Neuron (in vitro differentiated cells): ENCODE results near the gene FCER2.

Source experiments
- H2AFZ ChIP-seq: one replicate; pipeline ENCODE4 v1.6.1; 2013; ENCODE audit warnings: low read depth, mild to moderate bottlenecking, inconsistent platforms, low read length, moderate library complexity
- H3K27me3 ChIP-seq: one replicate; pipeline ENCODE4 v1.6.1; 2013; ENCODE audit warnings: low read length; ENCODE audit not compliant: insufficient read depth
- H3K36me3 ChIP-seq: one replicate; pipeline ENCODE4 v1.6.1; 2013; ENCODE audit warnings: low read length; ENCODE audit not compliant: insufficient read depth
- H3K4me1 ChIP-seq: one replicate; pipeline ENCODE4 v1.6.1; 2013; ENCODE audit warnings: low read length; ENCODE audit not compliant: insufficient read depth
- H3K4me3 ChIP-seq: 2 replicates; pipeline ENCODE4 v1.5.1; 2013; ENCODE audit warnings: mild to moderate bottlenecking, low read length, moderate library complexity
- H3K9me3 ChIP-seq: one replicate; pipeline ENCODE4 v1.6.1; 2013; ENCODE audit warnings: low read length

The FCER2 gene

GRCh38 chr19:7729211-7729610 is 27.3 kb upstream of the FCER2 start:
- no peak overlapping the region for H2AFZ ChIP-seq
- peaks cover 57% of the 10 kb centered on the region for H3K27me3 ChIP-seq
- H3K36me3 ChIP-seq: no peaks in the 10 kb centered on the region
- H3K4me1 ChIP-seq: no peaks in the 10 kb centered on the region
- no peaks in the 10 kb centered on the region for H3K9me3 ChIP-seq
- no peak overlapping the region for H3K4me3 ChIP-seq

- no peak overlapping the region for H3K4me3 ChIP-seq
- H2AFZ ChIP-seq: no peak overlapping the region
- H3K36me3 ChIP-seq: no peaks in the 10 kb centered on the region
- H3K27me3 ChIP-seq: peaks cover 42% of the 10 kb centered on the region
- no peaks in the 10 kb centered on the region for H3K9me3 ChIP-seq
- no peaks in the 10 kb centered on the region for H3K4me1 ChIP-seq
Measured at GRCh38 chr19:7725791-7726190, 23.9 kb upstream of the FCER2 start.

DNA sequence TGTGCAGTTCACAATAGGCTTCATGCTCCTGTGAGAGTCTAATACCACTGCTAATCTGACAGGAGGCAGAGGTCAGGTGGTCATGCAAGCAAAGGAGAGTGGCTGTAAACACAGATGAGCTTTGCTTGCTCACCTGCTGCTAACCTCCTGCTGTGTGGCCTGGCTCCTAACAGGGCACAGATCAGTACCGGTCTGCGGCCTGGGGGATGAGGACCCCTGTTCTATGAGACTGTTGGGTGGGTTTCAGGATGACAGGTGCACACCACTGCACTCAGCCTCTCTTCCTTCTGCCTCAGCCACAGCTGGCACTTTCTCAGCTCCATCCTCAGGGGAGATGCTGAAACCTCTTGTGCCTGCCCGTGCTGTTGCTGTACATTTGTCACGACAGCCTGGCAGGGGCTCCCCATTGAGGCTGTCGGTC is 20.3 kb upstream of the FCER2 start:
- Histone ChIP-seq H3K4me3 (no peak overlapping the region), H3K36me3 (no peaks in the 10 kb centered on the region), H3K4me1 (no peaks in the 10 kb centered on the region), H3K9me3 (no peaks in the 10 kb centered on the region), H2AFZ (no peak overlapping the region), H3K27me3 (peaks cover 7% of the 10 kb centered on the region)

GRCh38 chr19:7720351-7720750 is 18.4 kb upstream of the FCER2 start:
- no peak overlapping the region for H3K4me3 ChIP-seq
- H2AFZ ChIP-seq: no peak overlapping the region
- no peaks in the 10 kb centered on the region for H3K4me1 ChIP-seq
- peaks cover 4% of the 10 kb centered on the region for H3K27me3 ChIP-seq
- no peaks in the 10 kb centered on the region for H3K36me3 ChIP-seq
- peaks cover 1% of the 10 kb centered on the region for H3K9me3 ChIP-seq

DNA sequence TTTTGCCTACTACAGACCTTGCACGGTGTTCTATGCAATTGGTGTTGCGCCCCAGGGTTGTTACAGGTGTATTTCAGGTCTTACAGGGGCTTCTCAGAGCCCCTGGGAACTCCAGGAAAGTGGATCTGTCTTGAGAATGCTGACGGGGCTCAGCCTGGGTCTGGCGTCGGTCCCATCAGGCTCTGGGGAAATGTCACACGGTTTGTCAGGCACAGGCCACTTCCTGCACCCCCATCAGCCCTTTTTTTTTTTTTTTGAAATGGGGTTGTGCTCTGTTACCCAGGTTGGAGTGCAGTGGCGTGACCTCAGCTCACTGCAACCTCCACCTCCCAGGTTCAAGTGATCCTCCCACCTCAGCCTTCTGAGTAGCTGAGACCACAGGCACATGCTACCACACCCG is 16.7 kb upstream of the FCER2 start:
- no peaks in the 10 kb centered on the region for H3K4me1 ChIP-seq
- H3K27me3 ChIP-seq: peaks cover 4% of the 10 kb centered on the region
- no peak overlapping the region for H2AFZ ChIP-seq
- H3K9me3 ChIP-seq: peaks cover 1% of the 10 kb centered on the region
- no peaks in the 10 kb centered on the region for H3K36me3 ChIP-seq
- H3K4me3 ChIP-seq: no peak overlapping the region

GRCh38 chr19:7716762-7717161 is 14.8 kb upstream of the FCER2 start:
- no peaks in the 10 kb centered on the region for H3K36me3 ChIP-seq
- H2AFZ ChIP-seq: no peak overlapping the region
- H3K27me3 ChIP-seq: no peaks in the 10 kb centered on the region
- no peaks in the 10 kb centered on the region for H3K4me1 ChIP-seq
- H3K4me3 ChIP-seq: no peak overlapping the region
- peaks cover 1% of the 10 kb centered on the region for H3K9me3 ChIP-seq

DNA sequence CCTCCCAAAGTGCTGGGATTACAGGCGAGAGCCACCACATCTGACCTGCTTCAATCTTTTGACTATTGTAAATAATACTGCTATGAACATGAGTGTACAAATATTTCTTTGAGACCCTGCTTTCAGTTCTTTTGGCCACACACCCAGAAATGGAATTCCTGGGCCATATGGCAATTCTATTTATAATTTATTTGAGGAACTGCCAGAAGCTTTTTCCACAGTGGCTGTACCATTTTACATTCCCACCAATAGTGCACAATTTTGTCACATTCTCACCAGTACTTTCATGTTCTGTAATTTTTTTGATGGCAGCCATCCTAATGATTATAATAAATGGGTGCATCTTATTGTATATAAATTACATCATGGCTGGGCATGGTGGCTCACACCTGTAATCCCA is 13.7 kb upstream of the FCER2 start:
- H3K9me3 ChIP-seq: peaks cover 1% of the 10 kb centered on the region
- H3K27me3 ChIP-seq: no peaks in the 10 kb centered on the region
- H3K36me3 ChIP-seq: no peaks in the 10 kb centered on the region
- H3K4me1 ChIP-seq: no peaks in the 10 kb centered on the region
- H3K4me3 ChIP-seq: no peak overlapping the region
- no peak overlapping the region for H2AFZ ChIP-seq

- Histone ChIP-seq H3K4me3 (no peak overlapping the region), H3K36me3 (no peaks in the 10 kb centered on the region), H2AFZ (no peak overlapping the region), H3K4me1 (no peaks in the 10 kb centered on the region), H3K27me3 (peaks cover 4% of the 10 kb centered on the region), H3K9me3 (no peaks in the 10 kb centered on the region)
Measured at GRCh38 chr19:7710616-7711015, 8.7 kb upstream of the FCER2 start.

GRCh38 chr19:7709932-7710460 is 8.1 kb upstream of the FCER2 start:
- Histone ChIP-seq H3K36me3 (no peaks in the 10 kb centered on the region), H3K4me1 (no peaks in the 10 kb centered on the region), H3K27me3 (peaks cover 4% of the 10 kb centered on the region), H3K9me3 (no peaks in the 10 kb centered on the region), H3K4me3 (no peak overlapping the region), H2AFZ (no peak overlapping the region)

DNA sequence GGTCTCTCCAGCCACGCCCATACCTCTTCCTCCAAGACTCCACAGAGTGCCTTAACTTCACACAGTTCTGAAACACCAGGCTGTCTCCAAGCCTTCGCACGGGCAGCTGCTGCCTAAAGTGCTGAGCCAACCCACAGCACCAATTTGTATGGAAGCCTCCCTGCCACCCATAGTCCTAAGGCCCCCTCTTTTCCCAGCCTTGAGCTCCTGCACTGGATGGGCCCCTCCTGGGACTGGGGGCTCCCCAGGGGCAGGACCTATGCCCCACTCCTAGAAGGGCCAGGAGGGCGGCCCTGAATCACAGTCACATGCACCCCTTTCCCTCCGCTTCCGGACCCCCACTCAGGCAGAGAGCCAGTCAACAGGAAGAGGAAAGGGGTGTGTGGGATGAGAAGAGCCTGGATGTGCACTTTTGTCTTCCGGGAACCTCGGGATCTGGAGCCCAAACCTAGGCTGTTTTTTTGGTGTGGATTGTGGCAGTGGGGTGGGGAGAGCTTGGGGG is 5.1 kb upstream of the FCER2 start:
- H3K4me1 ChIP-seq: no peaks in the 10 kb centered on the region
- H3K36me3 ChIP-seq: no peaks in the 10 kb centered on the region
- no peak overlapping the region for H2AFZ ChIP-seq
- H3K4me3 ChIP-seq: no peak overlapping the region
- peaks cover 1% of the 10 kb centered on the region for H3K9me3 ChIP-seq
- peaks cover 4% of the 10 kb centered on the region for H3K27me3 ChIP-seq

DNA sequence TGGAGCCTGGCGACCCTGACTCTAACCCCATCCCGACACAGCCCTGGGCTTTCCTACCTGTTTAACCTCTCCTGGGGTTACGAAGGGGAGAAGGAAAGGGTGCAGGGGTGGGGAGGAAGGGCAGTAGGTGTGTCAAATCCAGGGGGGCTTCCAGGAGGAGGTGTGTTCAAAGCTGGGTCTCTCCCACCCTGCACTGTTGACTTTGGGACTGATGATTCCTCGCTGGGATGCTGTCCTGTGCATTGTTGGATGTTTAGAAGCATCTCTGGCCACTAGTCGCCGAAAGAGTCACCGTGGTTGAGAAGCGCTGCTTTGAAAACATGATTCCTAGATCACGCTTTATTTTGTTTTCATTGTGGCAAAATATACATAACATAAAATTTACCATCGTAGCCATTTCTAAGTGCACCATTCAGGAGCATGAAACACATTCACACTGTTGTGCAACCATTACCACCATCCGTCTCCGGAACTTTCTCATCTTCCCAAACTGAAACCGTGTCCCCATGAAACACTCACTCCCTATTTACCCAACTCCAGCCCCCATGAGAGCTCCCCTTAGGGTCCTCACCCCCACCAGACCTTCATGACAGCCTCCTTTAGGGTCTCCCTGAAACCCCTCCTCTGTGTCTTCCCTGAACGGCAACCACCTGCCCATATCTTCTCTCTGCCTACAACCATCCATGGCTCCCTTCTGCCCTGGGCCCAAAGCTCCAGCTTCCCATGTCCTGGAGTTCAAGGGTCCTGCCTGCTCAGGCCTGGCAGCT is 4.4 kb upstream of the FCER2 start:
- Histone ChIP-seq H3K9me3 (peaks cover 1% of the 10 kb centered on the region), H2AFZ (no peak overlapping the region), H3K4me1 (no peaks in the 10 kb centered on the region), H3K4me3 (no peak overlapping the region), H3K27me3 (peaks cover 4% of the 10 kb centered on the region), H3K36me3 (no peaks in the 10 kb centered on the region)

DNA sequence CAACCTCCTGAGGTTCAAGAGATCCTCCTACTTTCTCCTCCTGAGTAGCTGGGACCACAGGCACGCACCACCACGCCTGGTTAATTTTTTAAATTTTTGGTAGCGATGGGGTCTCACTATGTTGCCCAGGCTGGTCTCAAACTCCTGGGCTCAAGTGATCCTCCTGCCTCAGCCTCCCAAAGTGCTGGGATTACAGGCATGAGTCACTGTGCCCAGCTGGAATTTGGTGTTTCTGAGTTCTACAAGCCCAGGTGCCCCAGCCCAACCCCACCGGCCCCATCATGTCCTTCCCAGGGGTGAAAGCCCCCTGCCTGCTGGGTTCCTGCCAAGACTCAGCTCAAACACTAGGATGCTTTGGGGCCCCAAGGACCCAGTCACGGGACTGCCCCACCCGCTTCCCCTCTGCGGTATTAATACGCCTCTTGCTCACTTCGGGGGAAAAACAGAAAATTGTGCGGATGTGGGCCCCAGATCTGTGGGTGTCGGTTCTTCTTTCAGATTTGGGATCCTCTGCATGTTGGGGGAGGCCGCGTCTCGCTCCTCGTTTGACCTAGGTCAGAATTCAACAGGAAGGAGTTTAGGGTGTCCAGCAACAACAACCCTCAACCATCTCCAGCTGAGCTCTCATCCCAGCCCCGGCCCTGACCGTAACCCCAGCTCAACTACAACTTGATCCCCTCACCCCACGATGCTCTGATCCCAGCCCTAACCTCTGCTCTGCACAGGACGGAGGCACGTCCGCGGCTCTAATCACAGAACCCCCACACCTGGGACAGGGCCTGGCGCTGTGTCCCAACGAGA is 3.7 kb upstream of the FCER2 start:
- Histone ChIP-seq H3K36me3 (no peaks in the 10 kb centered on the region), H3K27me3 (peaks cover 4% of the 10 kb centered on the region), H3K4me3 (no peak overlapping the region), H2AFZ (no peak overlapping the region), H3K9me3 (peaks cover 1% of the 10 kb centered on the region), H3K4me1 (no peaks in the 10 kb centered on the region)
